H1 (cell line): Measurements from ENCODE around the gene LPGAT1. TPM values are rescaled to one million over a fixed set of nuclear protein-coding genes. Genes with fewer than 3 reads are reported as not detected.

Experiments
- CHD2 ChIP-seq: IDR thresholded peaks from 2 replicates; pipeline ENCODE4 v1.6.1; 2012; ENCODE audit warnings: low read length, improper control_type of control experiment
- CTBP2 ChIP-seq: IDR thresholded peaks from 2 replicates; pipeline ENCODE4 v1.7.0; 2011; ENCODE audit warnings: borderline replicate concordance, mild to moderate bottlenecking, moderate library complexity, mixed read lengths, low read length; ENCODE audit not compliant: insufficient read depth, insufficient read length
- JUND ChIP-seq: IDR thresholded peaks from 2 replicates; pipeline ENCODE4 v1.6.1; 2011; ENCODE audit warnings: mild to moderate bottlenecking, improper control_type of control experiment, low read length
- KDM5A ChIP-seq: fragments of 200-600 bp; IDR thresholded peaks from 2 replicates; pipeline ENCODE4 v1.7.1; 2012; ENCODE audit warnings: mild to moderate bottlenecking, low read length, inconsistent platforms, mixed read lengths
- SP4 ChIP-seq: IDR thresholded peaks from 2 replicates; pipeline ENCODE4 v1.6.1; 2012; ENCODE audit warnings: low read length, inconsistent platforms
- TCF12 ChIP-seq: IDR thresholded peaks from 2 replicates; pipeline ENCODE4 v1.6.1; 2011; ENCODE audit warnings: low read depth, mild to moderate bottlenecking, low read length
- polyA plus RNA-seq, 7 experiments: library from polyadenylated mRNA; depleted of rRNA in 3 of 7; stranded (reverse) in 5 of 7; unstranded in 2 of 7; fragments of >200 nt in 5 of 7; fragments of 200-250 nt in 2 of 7; gene quantifications; 1 replicate in 5 of 7; 2 replicates in 1 of 7; 4 replicates in 1 of 7; pipeline versions ENCODE4 v1.2.1 to v1.2.3, GENCODE V29; 2011 to 2013; ENCODE audit warnings: missing spikeins in 2 of 7, mixed read lengths in 2 of 7
- total RNA-seq: library from RNA; stranded (reverse); fragmentation: NEBNext Ultra II Directional; extraction: Animal tissue kit (Norgen Biotek cat#: 25700); gene quantifications from 2 replicates; pipeline ENCODE4 v1.2.1, GENCODE V29; 2021
- TF ChIP-seq, protein P1 (sequence below), 3 experiments: IDR thresholded peaks; 1 replicate in 2 of 3; 2 replicates in 1 of 3; pipeline versions ENCODE4 v1.5.1 to v1.6.1; 2011; ENCODE audit warnings: low read length in 3 of 3, mild to moderate bottlenecking in 3 of 3, inconsistent platforms in 2 of 3, low read depth in 1 of 3, moderate library complexity in 1 of 3; ENCODE audit not compliant: insufficient read depth in 1 of 3; ENCODE audit errors: control extremely low read depth in 1 of 3

The LPGAT1 gene
- total and polyA plus RNA-seq, 2 of the 8 experiments (the other 6 are each of a cell fraction or from before 2014, with no cell fraction given), result 2.3 to 13.5 TPM

DNA sequence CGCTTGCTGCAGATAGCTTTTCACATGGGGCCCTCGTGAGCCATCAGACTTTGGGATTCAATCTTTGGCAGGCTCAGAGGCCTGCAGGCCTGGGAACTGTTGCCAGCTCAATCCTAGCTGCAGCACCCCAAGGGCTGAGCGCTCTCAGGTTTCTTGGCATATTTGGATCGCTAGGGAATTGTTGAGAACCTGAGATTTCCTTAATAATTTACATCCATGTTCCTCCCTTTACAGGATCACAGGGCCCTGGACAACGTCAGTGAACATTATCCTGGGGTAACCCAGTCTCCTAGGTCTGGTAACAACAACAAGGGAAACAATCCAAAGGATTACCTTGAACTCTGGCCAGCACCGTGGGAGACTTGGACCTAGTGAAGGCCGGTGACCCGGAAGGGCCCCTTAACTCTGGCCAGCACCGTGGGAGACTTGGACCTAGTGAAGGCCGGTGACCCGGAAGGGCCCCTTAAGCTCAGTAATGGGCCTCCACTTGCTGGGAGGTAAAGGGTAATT lies 105.8 kb downstream of the LPGAT1 start (continued):
- TF ChIP-seq, protein P1, sequence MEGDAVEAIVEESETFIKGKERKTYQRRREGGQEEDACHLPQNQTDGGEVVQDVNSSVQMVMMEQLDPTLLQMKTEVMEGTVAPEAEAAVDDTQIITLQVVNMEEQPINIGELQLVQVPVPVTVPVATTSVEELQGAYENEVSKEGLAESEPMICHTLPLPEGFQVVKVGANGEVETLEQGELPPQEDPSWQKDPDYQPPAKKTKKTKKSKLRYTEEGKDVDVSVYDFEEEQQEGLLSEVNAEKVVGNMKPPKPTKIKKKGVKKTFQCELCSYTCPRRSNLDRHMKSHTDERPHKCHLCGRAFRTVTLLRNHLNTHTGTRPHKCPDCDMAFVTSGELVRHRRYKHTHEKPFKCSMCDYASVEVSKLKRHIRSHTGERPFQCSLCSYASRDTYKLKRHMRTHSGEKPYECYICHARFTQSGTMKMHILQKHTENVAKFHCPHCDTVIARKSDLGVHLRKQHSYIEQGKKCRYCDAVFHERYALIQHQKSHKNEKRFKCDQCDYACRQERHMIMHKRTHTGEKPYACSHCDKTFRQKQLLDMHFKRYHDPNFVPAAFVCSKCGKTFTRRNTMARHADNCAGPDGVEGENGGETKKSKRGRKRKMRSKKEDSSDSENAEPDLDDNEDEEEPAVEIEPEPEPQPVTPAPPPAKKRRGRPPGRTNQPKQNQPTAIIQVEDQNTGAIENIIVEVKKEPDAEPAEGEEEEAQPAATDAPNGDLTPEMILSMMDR (IDR thresholded peaks at IDR 0.05; ENCODE audit: control extremely low read depth in 1 of 3, insufficient read depth in 1 of 3, low read depth in 1 of 3, low read length in 3 of 3), result no peak
- no peak for TF ChIP-seq SP4
- no peak for TF ChIP-seq JUND
- TF ChIP-seq KDM5A, result no peak
- TF ChIP-seq CHD2, result no peak
- no peak for TF ChIP-seq CTBP2
- TF ChIP-seq TCF12, result no peak
- TF ChIP-seq, all 59 proteins: peak for 0
